Measurements from ENCODE around the gene RTP1.
"Not testable (repeated sequence)": the region's sequence is repeated elsewhere in the genome, so short reads cannot be mapped to it uniquely, and the experiment has no call there.

Gene RTP1

DNA sequence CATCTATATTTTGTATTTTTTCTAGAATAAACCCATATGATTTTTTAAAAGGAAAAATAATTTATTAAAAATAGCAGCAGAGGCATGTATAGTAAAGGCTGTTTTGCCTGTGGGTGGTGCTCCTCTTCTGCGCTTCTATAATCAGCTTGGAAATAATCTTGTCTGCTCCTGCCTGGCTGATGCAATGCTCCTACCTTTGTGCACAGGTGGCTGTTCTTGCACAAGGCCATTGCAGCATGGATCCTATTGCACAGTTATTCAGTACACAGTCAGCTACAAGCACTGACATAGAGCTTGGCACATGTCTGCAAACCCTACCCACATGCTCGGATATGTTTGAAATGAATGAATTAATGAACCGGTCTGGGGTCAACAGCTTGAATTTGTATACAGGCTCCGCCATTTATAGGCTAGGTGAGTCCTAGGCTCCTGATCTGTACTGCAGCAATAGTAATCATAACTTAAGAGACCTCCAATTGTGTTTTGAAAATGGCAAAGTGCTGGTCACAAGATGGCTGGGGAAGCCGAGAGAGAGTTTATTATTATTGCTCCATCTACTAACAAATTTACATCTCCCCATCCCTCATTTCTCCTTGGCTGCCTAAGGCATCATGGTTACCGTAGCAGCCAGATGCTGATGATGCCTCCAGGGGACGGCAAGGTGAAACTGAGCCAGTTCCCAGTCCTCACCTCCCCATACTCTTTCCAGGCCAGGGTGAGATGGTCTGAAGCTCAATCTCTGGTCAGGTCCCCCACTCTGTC is 532 bp upstream of the RTP1 start:
- DNase-seq: no peak
- intact Hi-C loops (cut with DNase I): no loop called here

- intact Hi-C loops (cut with DNase I): no loop called here
- no peak for DNase-seq
Observed at GRCh38 chr3:187198490-187198889, 1.2 kb downstream of the RTP1 start.

- DNase-seq; intact Hi-C loops (cut with DNase I): not testable (repeated sequence)
Observed at GRCh38 chr3:187199463-187200050, 2.3 kb downstream of the RTP1 start.

- intact Hi-C loops (cut with DNase I): no loop called here
- DNase-seq: no peak
Observed at GRCh38 chr3:187205683-187206082, 8.4 kb downstream of the RTP1 start.

DNA sequence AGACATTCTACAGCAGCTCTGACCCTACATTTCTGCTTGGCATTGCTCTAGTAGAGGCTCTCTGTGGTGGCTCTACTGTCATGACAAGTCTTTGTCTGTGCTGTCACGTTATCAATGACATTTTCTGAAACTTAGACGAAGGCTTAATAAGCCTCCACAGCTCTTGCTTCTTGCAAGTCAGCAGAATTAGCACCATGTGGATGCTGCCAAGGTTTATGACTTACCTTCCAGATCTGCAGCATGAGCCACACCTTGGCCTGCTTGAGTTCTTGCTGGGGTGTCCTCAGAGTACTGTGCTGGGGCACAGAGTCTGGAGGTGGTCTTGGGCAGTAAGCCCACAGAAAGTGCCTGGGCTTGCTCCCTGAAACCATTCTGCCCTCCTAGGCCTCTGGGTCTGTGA is 9.8 kb downstream of the RTP1 start:
- no peak for DNase-seq
- intact Hi-C loops (cut with DNase I): no loop called here

DNA sequence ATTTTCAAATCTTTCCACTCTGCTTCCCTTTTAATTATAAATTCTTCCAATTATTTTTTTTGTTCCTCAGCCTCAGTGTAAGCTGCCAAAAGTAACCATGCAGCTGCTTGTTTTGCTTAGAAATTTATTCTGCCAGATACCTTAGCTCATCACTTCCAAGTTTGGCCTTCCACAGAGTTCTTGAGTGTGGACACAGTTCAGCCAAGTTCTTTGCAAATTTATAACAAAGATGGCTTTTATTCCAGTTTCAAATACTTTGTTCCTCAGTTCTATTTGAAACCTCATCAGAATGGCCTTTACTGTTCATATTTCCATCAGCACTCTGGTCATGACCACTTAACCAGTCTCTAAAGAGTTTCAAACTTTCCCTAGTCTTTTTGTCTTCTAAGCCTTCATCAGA is 10.3 kb downstream of the RTP1 start:
- no peak for DNase-seq
- intact Hi-C loops (cut with DNase I): no loop called here

GRCh38 chr3:187208159-187208558 is 10.9 kb downstream of the RTP1 start:
- intact Hi-C loops (cut with DNase I): no loop called here
- no peak for DNase-seq

DNA sequence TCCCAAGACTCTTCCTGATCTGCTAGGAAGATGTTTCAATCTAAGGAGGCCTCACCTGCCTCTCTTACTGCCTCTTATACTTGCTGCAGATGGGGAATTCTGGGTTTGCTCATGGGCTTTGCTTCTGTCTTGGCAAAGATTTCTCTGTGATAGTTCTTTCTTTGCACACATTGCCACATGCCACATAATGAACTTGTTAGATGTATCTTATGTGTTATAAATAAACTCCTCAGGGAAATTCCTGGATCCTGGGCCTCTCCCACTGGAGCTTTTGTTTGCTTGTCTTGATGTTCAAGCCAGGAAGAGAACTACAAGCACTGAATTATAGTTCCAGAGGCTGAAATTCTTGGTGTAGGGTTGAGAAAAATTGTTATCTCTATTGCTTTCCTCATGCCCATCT is 12.2 kb downstream of the RTP1 start:
- intact Hi-C loops (cut with DNase I): no loop called here
- DNase-seq: no peak

DNA sequence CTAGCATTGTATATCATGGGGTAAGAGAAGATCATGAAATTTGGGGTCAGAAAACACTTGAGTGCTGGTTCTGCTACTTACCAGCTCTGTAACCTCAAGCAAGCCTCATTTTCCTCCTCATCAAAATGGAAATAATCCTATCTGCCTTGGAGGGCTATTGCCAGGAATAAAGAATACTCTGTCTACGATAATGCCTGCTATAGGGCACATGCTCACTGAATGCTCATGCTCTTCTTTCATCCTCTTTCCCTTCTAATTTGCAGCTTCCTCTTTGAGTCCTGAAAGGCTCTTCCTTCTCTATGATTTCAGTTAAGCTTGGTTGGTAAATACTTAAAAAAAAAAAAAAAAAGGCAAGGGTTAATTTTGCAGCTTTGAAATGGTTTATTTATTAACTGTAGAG is 12.8 kb downstream of the RTP1 start:
- DNase-seq: no peak
- intact Hi-C loops (cut with DNase I): no loop called here

GRCh38 chr3:187210545-187211327 is 13.4 kb downstream of the RTP1 start:
- intact Hi-C loops (cut with DNase I): no loop called here
- DNase-seq: no peak

DNA sequence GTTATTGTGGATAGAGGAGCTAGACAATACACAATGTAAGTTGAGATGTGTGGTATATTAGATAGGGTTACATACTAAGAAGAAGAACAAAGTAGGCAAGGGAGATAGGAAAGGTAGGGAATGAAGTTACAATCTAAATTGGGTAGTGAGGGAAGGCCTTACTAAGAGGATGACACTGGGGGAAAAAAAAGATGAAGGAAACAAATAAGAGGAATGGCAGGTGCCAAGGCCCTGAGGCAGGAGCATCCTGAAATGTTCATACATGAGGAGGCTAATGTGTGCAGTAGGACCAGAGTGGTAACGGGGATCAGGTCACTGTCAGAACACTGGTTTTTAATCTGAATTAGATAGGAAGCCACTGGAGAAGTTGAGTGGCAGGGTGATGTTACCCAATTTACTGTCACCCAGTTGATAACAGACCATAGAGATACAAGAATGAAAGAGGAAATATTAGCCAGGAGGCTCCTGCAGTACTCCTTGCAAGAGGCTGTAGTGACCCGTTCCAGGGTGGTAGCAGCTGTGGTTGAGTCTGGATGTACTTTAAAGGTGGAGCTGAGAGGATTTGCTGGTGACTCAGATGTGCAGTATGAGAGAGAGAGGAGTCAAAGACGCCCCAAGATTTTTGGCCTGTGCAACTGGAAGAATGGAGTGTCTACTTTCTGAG is 14.4 kb downstream of the RTP1 start:
- intact Hi-C loops (cut with DNase I): no loop called here
- DNase-seq: no peak

DNA sequence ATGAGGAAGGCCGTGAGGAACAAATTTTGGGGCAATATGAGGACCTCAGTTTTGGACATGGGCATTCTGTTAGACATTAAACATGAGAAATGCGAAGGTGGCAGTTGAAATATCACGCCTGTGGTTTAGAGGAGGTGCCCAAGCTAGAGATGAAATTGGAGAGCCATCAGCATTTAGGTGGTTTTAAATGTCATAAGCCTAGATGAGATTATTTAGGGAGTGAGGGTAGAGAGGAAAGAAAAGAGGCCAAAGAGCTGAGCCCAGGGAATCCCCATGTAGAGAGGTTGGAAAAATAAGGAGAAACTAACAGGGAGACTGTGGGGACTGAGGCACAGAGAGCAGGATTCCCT is 14.9 kb downstream of the RTP1 start:
- DNase-seq: no peak
- intact Hi-C loops (cut with DNase I): no loop called here

DNA sequence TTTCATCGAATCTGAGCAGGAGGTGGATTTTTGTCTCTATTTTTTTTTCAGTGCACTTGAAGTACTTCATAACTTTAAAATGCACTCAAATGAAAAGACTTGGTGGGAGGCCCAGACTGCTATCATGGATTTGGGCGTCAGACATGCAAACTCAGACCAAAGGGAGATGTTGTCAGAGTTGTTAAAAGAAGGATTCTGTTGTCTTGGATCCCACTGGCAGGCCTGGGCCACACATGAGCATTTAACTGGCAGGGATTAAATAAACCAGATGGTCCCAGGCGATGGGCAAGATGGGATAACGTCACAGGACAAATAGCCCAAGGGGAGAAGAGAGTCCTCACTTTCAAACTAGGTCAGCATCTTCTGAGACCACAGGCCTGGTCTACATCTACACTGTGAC is 15.4 kb downstream of the RTP1 start:
- no peak for DNase-seq
- intact Hi-C loops (cut with DNase I): no loop called here

DNA sequence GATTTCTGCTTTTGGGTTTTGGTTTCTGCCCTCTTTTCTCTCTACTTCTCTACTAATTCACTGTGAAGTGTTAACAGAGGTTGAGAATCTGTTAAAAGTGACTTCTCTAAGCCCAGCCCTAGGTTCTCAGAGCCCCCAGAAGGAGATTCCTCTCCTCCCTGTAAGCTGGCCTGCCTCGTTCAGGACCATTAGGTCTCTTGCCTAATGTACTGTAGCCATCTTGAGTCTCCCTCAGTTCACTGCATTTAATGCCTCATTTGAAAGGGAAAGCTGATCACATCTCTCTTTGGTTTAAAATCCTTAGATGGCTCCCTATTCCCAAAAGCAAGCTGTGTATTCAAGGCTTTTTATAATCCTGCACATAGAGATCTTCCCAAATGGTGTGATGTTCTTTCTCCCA is 16.3 kb downstream of the RTP1 start:
- intact Hi-C loops (cut with DNase I): no loop called here
- DNase-seq: no peak

DNA sequence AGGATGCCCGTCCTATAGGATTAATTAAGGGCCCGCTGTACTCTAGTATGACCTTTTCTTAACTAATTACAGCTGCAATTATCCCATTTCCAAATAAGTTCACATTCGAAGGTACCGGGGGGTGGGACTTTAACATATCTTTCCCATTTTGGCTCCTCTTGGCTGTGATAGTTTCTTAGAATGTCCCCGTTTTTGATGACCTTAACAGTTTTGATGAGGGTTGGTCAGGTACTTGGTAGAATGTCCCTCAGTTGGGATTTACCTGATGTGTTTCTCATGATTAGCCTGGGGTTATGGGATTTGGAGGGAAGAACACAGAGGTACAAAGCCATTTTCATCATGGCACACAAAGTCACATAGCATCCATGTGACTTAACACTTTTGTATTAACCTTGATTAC is 18.2 kb downstream of the RTP1 start:
- intact Hi-C loops (cut with DNase I): no loop called here
- no peak for DNase-seq

DNA sequence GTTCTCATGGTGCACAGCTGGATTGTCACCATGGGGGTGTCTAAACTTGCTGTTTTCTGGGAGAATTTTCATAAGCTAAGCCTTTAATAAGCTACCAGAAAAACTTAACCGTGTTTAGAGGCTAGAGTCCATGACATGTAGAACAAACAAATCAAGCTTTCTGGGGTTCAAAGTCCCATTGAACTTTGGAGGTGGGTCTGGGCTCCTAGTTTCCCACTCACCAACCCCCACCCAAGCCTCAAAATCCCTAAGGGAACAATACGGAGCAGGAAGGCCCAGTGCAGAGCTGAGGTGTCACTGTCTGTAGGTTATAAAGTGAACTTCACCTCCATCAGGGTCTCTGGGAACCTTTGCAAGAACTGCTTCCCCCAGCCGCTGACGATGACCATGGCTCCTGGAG is 25.5 kb downstream of the RTP1 start:
- peak in 1 of 10 donors; percentile 5 for DNase-seq
- intact Hi-C loops (cut with DNase I): loop anchor here (5.0 kb wide), 1 partner anchor 70 kb away; the partner anchor contains the start of gene MASP1

DNA sequence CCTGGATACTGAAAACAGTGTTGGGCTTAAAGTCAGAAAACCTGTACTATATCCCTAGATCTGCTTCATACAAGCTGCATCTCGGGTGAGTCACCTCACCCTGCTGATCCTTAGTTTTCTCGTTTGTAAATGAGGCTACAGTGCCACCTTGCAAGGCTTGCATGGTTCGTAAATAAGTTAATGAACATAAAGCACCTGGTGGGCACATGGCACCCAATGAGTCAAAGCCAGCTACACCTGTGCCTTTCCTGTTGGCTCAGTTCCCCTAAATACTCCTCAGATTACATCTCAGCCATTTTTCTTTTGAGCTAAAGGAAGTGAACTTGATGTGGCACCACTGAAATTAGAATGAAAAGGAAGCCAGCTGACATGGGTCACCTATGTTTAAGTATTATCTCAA is 26.5 kb downstream of the RTP1 start:
- intact Hi-C loops (cut with DNase I): loop anchor here (5.0 kb wide), 1 partner anchor 69 kb away; the partner anchor contains the start of gene MASP1

DNA sequence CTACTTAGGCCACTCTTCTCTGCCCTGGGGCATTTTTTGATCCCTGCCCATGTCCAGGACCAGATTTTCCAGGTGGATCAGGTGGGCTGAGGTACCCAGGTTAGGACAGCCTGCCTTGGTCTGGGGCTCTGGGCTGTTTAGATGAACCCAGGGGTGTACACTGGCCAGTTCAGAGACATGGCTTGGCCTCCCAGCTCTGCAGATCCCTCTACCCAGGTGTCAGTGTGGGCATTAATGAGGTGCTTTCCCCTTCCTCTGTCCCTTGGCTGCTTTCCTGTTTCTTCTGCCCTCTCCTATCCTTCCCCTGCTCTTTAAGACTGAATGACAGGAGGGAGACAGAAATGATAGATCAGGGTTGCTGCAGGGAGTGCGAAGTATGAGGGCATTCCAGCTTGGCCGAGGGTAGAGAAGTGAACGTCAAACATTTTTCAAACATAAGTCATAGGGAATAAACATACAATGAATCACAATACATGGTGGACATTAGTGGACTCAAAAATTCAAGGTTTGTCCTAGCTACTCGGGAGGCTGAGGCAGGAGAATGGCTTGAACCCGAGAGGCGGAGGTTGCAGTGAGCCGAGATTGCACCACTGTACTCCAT is 30.5 kb downstream of the RTP1 start:
- intact Hi-C loops (cut with DNase I): no loop called here
- DNase-seq: no peak

More for the DNA sequence above, 26.5 kb downstream of the RTP1 start:
- DNase-seq: no peak

- DNase-seq: no peak
Observed at GRCh38 chr3:187228740-187229139, 31.5 kb downstream of the RTP1 start.

GRCh38 chr3:187230011-187230410 is 32.7 kb downstream of the RTP1 start:
- DNase-seq: no peak
- intact Hi-C loops (cut with DNase I): no loop called here

More at GRCh38 chr3:187228740-187229139, 31.5 kb downstream of the RTP1 start:
- intact Hi-C loops (cut with DNase I): no loop called here

- DNase-seq: no peak
- intact Hi-C loops (cut with DNase I): no loop called here
Observed at GRCh38 chr3:187236962-187237361, 39.7 kb downstream of the RTP1 start.
